Inferior parietal cortex (tissue), 1 donor: ENCODE results near the gene TXNRD1.
"Not testable (repeated sequence)": the region's sequence is repeated elsewhere in the genome, so short reads cannot be mapped to it uniquely, and the experiment has no call there.

Experiments used
- DNase-seq: peaks from one replicate; pipeline ENCODE4 v3.0.0-alpha.2; 2016; ENCODE audit errors: extremely low spot score

Gene TXNRD1

GRCh38 chr12:104280717-104281458 lies 65.3 kb downstream of the TXNRD1 start:
- DNase-seq, result no peak

- DNase-seq, result no peak
Observed at GRCh38 chr12:104281636-104282035, 66.1 kb downstream of the TXNRD1 start.

- no peak for DNase-seq
Observed at GRCh38 chr12:104282109-104282508, 66.5 kb downstream of the TXNRD1 start.

GRCh38 chr12:104285740-104286515 lies 70.3 kb downstream of the TXNRD1 start:
- no peak for DNase-seq

DNA sequence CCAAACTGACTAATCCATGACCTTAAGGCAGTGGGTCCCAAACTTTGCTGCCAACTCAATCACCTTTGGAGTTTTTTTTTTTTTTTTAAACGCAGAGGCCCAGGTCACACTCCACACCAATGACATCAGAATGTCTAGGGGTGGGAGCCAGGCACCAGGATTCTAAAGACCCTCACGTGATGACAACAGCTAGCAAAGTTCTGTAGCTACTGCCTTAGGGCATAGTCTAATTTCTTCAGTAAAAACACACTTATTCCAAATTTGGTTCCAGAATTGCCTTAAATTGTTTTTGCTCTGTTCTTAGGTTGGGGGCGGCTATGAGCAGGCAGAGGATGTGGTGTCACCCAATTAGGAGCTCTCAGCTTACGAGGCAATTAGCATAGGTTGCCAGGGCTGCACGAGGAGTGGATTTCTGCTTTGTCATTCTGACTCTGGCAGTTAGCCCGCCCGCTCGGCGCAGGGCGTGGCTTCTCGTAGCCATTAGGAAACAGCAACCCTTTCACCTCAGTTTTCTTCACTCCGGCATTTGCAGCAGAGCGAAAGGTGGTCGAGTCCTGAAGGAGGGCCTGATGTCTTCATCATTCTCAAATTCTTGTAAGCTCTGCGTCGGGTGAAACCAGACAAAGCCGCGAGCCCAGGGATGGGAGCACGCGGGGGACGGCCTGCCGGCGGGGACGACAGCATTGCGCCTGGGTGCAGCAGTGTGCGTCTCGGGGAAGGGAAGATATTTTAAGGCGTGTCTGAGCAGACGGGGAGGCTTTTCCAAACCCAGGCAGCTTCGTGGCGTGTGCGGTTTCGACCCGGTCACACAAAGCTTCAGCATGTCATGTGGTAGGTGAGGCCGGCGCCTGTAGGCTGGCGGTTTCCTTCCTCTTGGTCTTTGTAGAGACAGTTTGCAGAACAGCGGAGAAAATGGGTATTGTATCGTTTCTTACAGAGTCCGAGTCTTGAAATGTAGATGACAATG lies 71.2 kb downstream of the TXNRD1 start:
- DNase-seq, result peak; percentile 95

- peak; percentile 85 for DNase-seq
Observed at GRCh38 chr12:104288635-104289274, 73.2 kb downstream of the TXNRD1 start.

- DNase-seq, result no peak
Observed at GRCh38 chr12:104290320-104290719, 74.7 kb downstream of the TXNRD1 start.

DNA sequence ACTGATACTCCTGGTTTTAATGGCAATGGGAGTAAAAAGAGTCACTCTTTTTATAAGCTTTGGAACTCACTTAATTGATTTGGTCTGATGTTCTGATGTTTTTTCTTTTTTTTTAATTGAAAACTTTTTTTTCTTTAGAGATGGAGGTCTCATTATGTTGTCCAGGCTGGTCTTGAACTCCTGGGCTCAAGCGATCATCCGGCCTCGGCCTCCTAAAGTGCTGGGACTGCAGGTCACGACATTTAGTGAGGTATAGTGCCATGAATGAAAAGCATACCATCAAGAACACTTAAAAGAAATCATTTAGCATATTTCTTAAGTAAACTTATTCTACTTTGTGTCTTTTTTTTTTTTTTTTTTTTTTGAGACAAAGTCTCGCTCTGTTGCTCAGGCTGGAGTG lies 75.3 kb downstream of the TXNRD1 start:
- no peak for DNase-seq

DNA sequence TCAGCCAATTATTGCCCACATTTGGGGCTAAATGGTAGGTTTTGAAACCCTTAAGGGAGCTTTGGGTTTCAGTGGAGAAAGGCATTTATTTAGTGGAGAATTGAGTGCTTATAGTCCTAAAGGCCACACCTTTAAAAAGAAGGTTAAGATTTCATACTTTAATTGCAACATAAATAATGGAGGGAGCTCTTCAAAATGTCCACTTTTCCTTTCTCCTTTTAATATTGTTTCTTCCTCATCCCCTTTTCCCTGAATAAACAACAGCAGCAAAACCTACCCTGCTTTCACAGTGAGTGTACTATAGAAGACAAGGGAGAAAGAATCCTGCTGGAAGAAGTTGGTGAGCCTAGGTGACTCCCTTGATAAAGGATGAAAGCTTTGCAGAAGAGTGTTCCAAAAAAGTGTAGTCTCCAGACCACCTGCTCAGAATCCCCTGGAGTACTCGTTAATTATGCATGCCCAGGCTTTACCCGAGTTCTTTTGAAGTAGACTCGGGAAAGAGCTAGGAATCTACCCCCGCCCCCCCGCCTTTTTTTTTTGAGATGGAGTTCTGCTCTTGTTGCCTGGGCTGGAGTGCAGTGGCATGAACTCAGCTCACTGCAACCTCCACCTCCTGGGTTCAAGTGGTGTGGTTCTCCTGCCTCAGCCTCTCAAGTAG lies 76.4 kb downstream of the TXNRD1 start:
- DNase-seq, result no peak

GRCh38 chr12:104292872-104293794 lies 77.6 kb downstream of the TXNRD1 start:
- no peak for DNase-seq

GRCh38 chr12:104294158-104294859 lies 78.7 kb downstream of the TXNRD1 start:
- DNase-seq, result not testable (repeated sequence)

GRCh38 chr12:104294927-104295668 lies 79.5 kb downstream of the TXNRD1 start:
- DNase-seq, result no peak

- no peak for DNase-seq
Observed at GRCh38 chr12:104295954-104296353, 80.4 kb downstream of the TXNRD1 start.

DNA sequence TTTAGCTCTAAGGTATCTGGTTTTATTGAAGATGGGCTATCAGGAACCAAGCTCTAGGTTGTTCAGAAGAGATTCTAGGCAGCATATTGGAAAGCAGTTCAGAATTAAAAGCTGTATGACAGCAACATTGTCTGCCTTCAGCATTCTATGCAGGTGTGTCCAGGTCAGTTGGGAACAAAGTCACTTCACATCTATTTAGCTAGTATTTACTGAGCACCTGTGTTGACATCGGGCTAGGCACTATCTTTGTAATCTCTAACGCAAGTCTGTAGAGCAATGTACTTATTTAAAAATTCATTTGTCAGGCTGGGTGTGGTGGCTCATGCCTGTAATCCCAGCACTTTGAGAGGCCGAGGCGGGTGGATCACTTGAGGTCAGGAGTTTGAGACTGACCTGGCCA lies 81.1 kb downstream of the TXNRD1 start:
- no peak for DNase-seq

DNA sequence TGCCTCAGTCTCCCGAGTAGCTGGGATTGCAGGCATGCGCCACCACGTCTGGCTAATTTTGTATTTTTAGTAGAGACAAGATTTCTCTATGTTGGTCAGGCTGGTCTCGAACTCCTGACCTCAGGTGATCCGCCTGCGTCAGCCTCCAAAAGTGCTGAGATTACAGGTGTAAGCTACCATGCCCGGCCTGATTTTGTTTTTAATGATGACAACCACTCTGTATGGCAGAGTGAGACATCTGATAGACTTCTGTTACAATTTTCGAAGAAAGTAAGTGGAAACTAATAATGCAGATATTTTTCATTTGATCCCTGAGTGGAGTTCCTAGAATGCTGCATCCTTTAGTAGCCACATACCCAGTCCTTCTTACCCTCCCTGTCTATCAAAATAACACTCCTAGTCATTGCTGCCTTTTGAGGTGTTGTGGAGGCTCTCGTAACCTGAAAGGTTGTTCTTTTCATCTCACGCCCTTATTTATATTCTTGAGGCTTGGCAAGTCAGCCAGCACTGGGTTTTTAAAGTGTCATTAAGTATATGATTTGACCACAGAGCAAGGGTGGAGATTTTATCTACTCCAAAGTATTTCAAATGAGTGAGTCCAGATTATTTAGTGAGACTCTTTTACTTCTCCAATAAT lies 82.0 kb downstream of the TXNRD1 start:
- no peak for DNase-seq

DNA sequence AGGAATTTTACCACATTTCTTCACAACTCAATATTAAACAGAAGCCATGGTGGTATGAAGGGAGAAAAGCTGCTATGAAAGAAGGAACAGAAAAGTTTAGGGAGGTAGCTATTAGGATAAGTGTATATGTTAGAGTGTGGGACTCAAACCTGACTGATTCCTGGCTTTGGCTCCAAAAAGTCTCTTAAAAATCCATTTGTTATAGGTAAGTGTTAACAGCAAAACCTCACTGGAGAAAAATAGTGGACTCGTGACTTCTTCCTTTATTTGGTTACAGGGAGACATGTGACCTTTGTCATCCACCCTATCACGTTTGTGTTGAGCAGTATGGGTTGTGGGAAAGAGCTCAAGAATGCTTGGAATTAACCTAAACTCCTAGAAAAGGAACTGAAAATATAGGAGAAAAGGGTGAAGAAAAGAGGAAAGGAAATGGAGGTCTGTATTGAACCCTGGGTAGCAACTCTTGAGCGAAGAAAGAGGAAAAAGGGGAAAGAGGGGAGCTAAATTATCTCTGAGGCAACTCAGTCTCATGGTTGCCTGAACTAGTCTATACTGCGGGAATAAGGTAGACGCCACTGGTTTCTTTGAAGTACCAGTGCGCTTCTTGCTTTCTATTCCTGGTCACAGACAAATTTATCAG lies 84.4 kb downstream of the TXNRD1 start:
- no peak for DNase-seq

DNA sequence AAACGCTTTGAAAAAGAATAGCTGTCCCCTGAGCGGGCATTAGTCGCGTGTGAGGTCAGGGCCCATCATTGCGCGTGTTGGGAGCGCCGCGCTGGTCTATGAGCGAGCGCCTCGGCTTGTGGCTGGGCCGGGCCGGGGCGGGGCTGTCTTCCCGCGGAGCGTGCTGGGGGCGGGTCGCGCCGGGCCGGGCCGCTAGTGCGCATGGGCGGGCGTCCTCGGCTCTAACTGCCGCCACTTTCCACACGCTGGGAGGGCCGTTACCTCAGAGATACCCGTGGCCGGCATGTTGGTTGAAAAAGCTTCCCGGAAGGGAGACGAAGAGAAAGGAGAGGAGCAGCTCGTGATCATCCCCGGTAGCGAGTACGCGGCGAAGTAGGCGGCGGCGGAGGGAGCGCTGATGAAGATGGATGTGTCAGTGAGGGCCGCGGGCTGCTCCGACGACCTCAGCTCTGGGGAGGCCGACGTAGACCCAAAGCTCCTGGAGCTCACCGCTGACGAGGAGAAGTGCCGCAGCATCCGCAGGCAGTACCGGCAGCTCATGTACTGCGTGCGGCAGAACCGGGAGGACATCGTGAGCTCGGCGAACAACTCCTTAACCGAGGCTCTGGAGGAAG lies 88.1 kb downstream of the TXNRD1 start, which contains the start of gene EID3:
Gene EID3, plus strand, starts transcription at position 202 of the 614 bp plus-strand sequence. Its CDS starts 196 bp downstream, at position 398.
- peak; percentile 73 for DNase-seq
